ENCODE data around the gene SLC35E4.
"Not testable (repeated sequence)": the region's sequence is repeated elsewhere in the genome, so short reads cannot be mapped to it uniquely, and the experiment has no call there.

SLC35E4 gene

GRCh38 chr22:30635273-30636225 lies at the start of gene SLC35E4:
TSS of gene SLC35E4 (plus strand) at chr22:30635781. CDS start at chr22:30636451, 670 bp downstream.
- no peak for FAIRE-seq

- no peak for FAIRE-seq
Measured at GRCh38 chr22:30586414-30586813, 49.2 kb upstream of the SLC35E4 start.

GRCh38 chr22:30591191-30591587 lies 44.4 kb upstream of the SLC35E4 start:
- FAIRE-seq, result no peak

- FAIRE-seq, result peak; percentile 86
Measured at GRCh38 chr22:30591588-30592359, 43.8 kb upstream of the SLC35E4 start, which contains the start of gene PES1. TSS of gene PES1 (minus strand) at chr22:30591910. CDS start at chr22:30591833, 77 bp downstream.

- not testable (repeated sequence) for FAIRE-seq
Measured at GRCh38 chr22:30592360-30592713, 43.2 kb upstream of the SLC35E4 start.

GRCh38 chr22:30596199-30596598 lies 39.4 kb upstream of the SLC35E4 start:
- no peak for FAIRE-seq

GRCh38 chr22:30596886-30597285 lies 38.7 kb upstream of the SLC35E4 start:
- FAIRE-seq, result no peak

GRCh38 chr22:30598986-30599385 lies 36.6 kb upstream of the SLC35E4 start:
- no peak for FAIRE-seq

- no peak for FAIRE-seq
Measured at GRCh38 chr22:30600921-30601320, 34.7 kb upstream of the SLC35E4 start.

- FAIRE-seq, result no peak
Measured at GRCh38 chr22:30601464-30601863, 34.1 kb upstream of the SLC35E4 start.

- FAIRE-seq, result no peak
Measured at GRCh38 chr22:30602049-30602448, 33.5 kb upstream of the SLC35E4 start.

- FAIRE-seq, result no peak
Measured at GRCh38 chr22:30603801-30604200, 31.8 kb upstream of the SLC35E4 start.

GRCh38 chr22:30604723-30605122 lies 30.9 kb upstream of the SLC35E4 start:
- no peak for FAIRE-seq

GRCh38 chr22:30605449-30606110 lies 30.0 kb upstream of the SLC35E4 start:
- no peak for FAIRE-seq

- FAIRE-seq, result no peak
Measured at GRCh38 chr22:30606455-30607299, 28.9 kb upstream of the SLC35E4 start, which contains the start of gene TCN2. TSS of gene TCN2 (plus strand) at chr22:30607174. CDS start at chr22:30607332, 158 bp downstream.

- no peak for FAIRE-seq
Measured at GRCh38 chr22:30607300-30607930, 28.2 kb upstream of the SLC35E4 start.

GRCh38 chr22:30607939-30608338 lies 27.6 kb upstream of the SLC35E4 start:
- no peak for FAIRE-seq

GRCh38 chr22:30609260-30610185 lies 26.1 kb upstream of the SLC35E4 start:
- FAIRE-seq, result no peak

GRCh38 chr22:30610299-30610698 lies 25.3 kb upstream of the SLC35E4 start:
- FAIRE-seq, result no peak

GRCh38 chr22:30611197-30611596 lies 24.4 kb upstream of the SLC35E4 start:
- FAIRE-seq, result no peak
